ACC112 (cell line): ENCODE results near the gene DCP1B.

Experiments
- H2AFZ ChIP-seq: fragments of 200-600 bp; sonication (generic); one replicate; pipeline ENCODE4 v1.6.0; 2017; ENCODE audit warnings: antibody characterized with exemption, low read length; ENCODE audit not compliant: unreplicated experiment
- H3K27ac ChIP-seq: fragments of 200-600 bp; sonication (generic); 2 replicates; pipeline ENCODE4 v1.5.1; 2014; ENCODE audit warnings: low read depth, mild to moderate bottlenecking, antibody characterized with exemption, low read length, moderate library complexity
- H3K27me3 ChIP-seq: fragments of 200-600 bp; sonication (generic); 2 replicates; pipeline ENCODE4 v1.6.1; 2014; ENCODE audit warnings: mild to moderate bottlenecking, antibody characterized with exemption, low read length, moderate library complexity, mixed read lengths; ENCODE audit not compliant: insufficient read depth
- H3K36me3 ChIP-seq: fragments of 200-600 bp; sonication (generic); 2 replicates; pipeline ENCODE4 v1.6.1; 2016; ENCODE audit warnings: mild to moderate bottlenecking, antibody characterized with exemption, low read length, moderate library complexity, mixed read lengths; ENCODE audit not compliant: insufficient read depth
- H3K4me1 ChIP-seq: fragments of 200-600 bp; sonication (generic); one replicate; pipeline ENCODE4 v1.6.1; 2016; ENCODE audit warnings: low read length, mixed read lengths; ENCODE audit not compliant: insufficient read depth, unreplicated experiment, control insufficient read depth
- H3K4me3 ChIP-seq: fragments of 200-600 bp; sonication (generic); 2 replicates; pipeline ENCODE4 v1.5.1; 2014; ENCODE audit warnings: mild to moderate bottlenecking, low read depth, low read length
- H3K79me2 ChIP-seq: fragments of 200-600 bp; sonication (generic); one replicate; pipeline ENCODE4 v1.6.0; 2016; ENCODE audit warnings: low read length; ENCODE audit not compliant: control insufficient read depth, unreplicated experiment, insufficient read depth

The DCP1B gene

GRCh38 chr12:1934831-1935230 is 69.4 kb downstream of the DCP1B start:
- no peak overlapping the region for H2AFZ ChIP-seq
- H3K27ac ChIP-seq = no peak overlapping the region
- no peaks in the 10 kb centered on the region for H3K4me1 ChIP-seq
- H3K4me3 ChIP-seq = no peak overlapping the region
- H3K79me2 ChIP-seq = no peaks in the 10 kb centered on the region
- peaks cover 4% of the 10 kb centered on the region; the same call in 1 of the 2 replicates for H3K36me3 ChIP-seq
- H3K27me3 ChIP-seq = no peaks in the 10 kb centered on the region

- H3K27ac ChIP-seq = no peak overlapping the region
- H3K4me3 ChIP-seq = no peak overlapping the region
- no peaks in the 10 kb centered on the region for H3K79me2 ChIP-seq
- peaks cover 5% of the 10 kb centered on the region; the same call in 1 of the 2 replicates for H3K27me3 ChIP-seq
- no peak overlapping the region for H2AFZ ChIP-seq
- no peaks in the 10 kb centered on the region for H3K4me1 ChIP-seq
- H3K36me3 ChIP-seq = peaks cover 4% of the 10 kb centered on the region; the same call in 1 of the 2 replicates
These were observed 70.2 kb downstream of the DCP1B start for GRCh38 chr12:1934068-1934467.

- peaks cover 10% of the 10 kb centered on the region for H3K27me3 ChIP-seq
- no peak overlapping the region for H3K4me3 ChIP-seq
- H2AFZ ChIP-seq = no peak overlapping the region
- no peaks in the 10 kb centered on the region for H3K4me1 ChIP-seq
- H3K36me3 ChIP-seq = peaks cover 3% of the 10 kb centered on the region; the same call in 1 of the 2 replicates
- no peak overlapping the region for H3K27ac ChIP-seq
- no peaks in the 10 kb centered on the region for H3K79me2 ChIP-seq
These were observed 70.8 kb downstream of the DCP1B start for GRCh38 chr12:1933342-1934051.

DNA sequence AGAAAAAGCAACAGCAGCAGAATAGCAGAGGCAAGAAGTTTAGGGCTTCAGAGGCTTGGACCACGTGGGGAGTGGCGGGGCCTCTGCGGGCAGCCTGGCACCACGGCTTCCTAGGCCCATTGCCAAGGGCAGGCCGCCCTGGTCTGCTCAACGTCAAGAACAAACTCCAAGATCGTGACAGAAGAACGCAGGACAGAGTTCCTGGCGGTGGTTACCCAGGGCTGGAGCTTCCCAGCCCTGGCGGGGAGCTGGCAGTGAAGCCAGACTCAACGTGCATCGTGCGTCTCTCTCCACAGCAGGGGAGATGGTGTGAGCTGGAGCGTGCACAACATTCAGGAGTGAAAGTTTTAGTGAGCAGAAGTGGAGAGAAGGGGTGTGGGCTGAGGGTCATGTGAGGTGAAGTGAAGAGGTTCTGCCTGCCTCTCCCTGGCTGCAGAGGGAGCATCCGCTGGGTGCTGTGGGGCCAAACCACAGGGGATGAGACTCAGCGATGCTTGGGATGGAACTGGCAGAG is 71.9 kb downstream of the DCP1B start:
- H3K36me3 ChIP-seq = no peaks in the 10 kb centered on the region
- H3K4me1 ChIP-seq = no peaks in the 10 kb centered on the region
- H3K4me3 ChIP-seq = no peak overlapping the region
- peaks cover 22% of the 10 kb centered on the region for H3K27me3 ChIP-seq
- no peak overlapping the region for H2AFZ ChIP-seq
- H3K79me2 ChIP-seq = no peaks in the 10 kb centered on the region
- H3K27ac ChIP-seq = no peak overlapping the region

DNA sequence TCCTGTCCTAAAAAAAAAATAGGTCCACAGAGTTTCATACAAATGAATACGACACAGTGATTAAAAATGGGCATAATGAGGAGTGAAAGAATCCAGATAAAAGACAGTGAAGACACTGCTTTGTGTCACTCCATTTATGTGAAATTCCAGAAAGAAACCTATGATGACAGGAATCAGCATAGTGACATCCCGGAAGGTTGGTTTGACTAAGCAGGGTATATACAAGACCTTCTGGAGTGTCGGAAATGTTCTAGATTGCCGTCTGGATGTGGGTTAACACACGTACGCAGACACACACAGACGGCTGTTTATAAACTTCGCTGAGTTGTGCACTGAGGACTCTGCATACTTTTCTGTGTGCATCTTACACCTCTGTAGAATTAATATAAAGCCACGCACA is 72.6 kb downstream of the DCP1B start:
- Histone ChIP-seq H3K27ac (no peak overlapping the region), H3K4me1 (no peaks in the 10 kb centered on the region), H2AFZ (no peak overlapping the region), H3K4me3 (no peak overlapping the region), H3K79me2 (no peaks in the 10 kb centered on the region), H3K27me3 (peaks cover 29% of the 10 kb centered on the region), H3K36me3 (no peaks in the 10 kb centered on the region)

GRCh38 chr12:1930803-1931597 is 73.3 kb downstream of the DCP1B start:
- Histone ChIP-seq H3K27ac (no peak overlapping the region), H2AFZ (no peak overlapping the region)

DNA sequence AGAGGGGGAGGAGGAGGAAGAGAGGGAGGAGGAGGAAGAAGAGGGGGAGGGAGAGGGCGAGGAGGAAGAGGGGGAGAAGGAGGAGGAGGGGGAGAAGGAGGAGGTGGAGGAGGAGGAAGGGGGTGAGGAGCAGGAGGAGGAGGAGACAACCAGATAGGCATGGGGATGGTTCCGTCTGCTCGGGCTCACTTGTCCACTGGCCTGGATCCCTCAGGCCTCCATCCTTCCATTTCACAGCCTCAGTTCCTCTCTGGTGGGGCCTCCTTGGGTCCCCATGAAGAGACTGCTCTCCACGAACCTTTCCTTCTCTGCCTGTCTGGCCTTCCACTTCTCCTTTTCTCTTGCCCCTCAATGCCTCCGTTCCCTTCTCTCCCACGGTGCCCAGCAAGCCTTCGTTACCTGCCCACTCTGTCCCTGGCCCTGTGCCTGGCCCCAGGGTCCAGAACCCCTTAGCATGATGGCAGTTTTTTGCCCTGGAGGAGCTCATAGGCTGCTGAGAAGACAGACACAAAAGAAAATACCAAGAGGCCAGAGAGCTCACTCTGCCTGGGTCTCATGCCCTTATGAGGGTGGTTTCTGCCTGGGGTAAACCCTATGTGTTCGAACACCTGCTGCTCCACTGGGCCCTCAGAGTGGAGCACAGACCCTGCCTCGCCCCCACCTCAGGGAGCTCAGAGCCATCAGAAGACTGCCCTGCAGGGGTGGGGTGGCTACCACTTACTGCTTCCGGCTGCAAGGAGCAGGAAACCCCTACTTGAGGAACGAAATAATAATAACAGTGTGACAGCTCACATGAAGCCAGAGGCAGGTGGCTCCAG is 74.1 kb downstream of the DCP1B start:
- Histone ChIP-seq H3K27ac (no peak overlapping the region), H3K36me3 (no peaks in the 10 kb centered on the region), H2AFZ (no peak overlapping the region), H3K4me1 (no peaks in the 10 kb centered on the region), H3K4me3 (no peak overlapping the region), H3K27me3 (peaks cover 43% of the 10 kb centered on the region), H3K79me2 (no peaks in the 10 kb centered on the region)

More at GRCh38 chr12:1930803-1931597, 73.3 kb downstream of the DCP1B start:
- Histone ChIP-seq H3K4me1 (no peaks in the 10 kb centered on the region), H3K4me3 (no peak overlapping the region), H3K79me2 (no peaks in the 10 kb centered on the region), H3K36me3 (no peaks in the 10 kb centered on the region), H3K27me3 (peaks cover 35% of the 10 kb centered on the region)

- Histone ChIP-seq H3K36me3 (no peaks in the 10 kb centered on the region), H3K27me3 (peaks cover 48% of the 10 kb centered on the region), H3K4me1 (no peaks in the 10 kb centered on the region), H3K79me2 (no peaks in the 10 kb centered on the region), H3K27ac (no peak overlapping the region), H3K4me3 (no peak overlapping the region), H2AFZ (no peak overlapping the region)
These were observed 74.8 kb downstream of the DCP1B start for GRCh38 chr12:1929241-1929984.

DNA sequence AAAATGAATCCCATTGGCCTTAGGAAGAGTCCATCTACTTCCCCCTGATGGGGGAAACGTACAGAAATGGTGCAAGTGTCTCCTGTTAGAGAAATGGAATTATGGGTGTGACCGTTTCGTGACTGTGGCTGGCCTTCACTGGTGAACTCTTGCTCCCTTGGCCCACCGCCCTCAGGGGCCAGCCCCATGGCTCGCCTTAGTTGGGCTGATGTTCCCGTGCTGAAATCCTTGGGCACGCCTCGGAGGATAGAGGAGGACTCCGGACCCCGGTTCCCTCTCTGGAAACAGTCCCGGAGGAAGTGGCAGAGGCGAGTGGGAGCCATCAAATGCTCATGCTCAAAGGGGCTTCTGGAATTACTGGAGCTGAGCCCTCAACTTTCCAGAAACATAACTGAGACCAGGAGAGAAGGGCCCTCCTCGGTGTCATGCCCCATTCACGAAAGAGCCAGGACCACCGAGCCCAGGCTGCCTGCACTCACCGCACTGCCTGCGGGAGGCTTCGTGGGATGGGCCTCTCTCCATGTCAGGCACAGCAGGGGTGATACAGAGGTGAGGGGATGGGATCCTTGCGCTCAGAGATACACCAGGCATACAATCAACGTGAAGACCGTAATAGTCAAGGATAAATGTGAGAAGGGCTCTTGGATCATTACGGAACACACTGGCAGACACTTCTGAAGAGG is 75.7 kb downstream of the DCP1B start:
- H3K4me3 ChIP-seq = no peak overlapping the region
- no peak overlapping the region for H3K27ac ChIP-seq
- H2AFZ ChIP-seq = no peak overlapping the region
- no peaks in the 10 kb centered on the region for H3K4me1 ChIP-seq
- H3K36me3 ChIP-seq = no peaks in the 10 kb centered on the region
- H3K27me3 ChIP-seq = peaks cover 51% of the 10 kb centered on the region
- no peaks in the 10 kb centered on the region for H3K79me2 ChIP-seq
